GM21515 (cell line): ENCODE results near the gene EFR3B.
A peak's percentile ranks its signal among the peaks of the same experiment; 100 is the strongest.
"Not testable (repeated sequence)": the region's sequence is repeated elsewhere in the genome, so short reads cannot be mapped to it uniquely, and the experiment has no call there.

Experiments used
- ATAC-seq: cut with Tn5 transposase; IDR thresholded peaks from one replicate; pipeline ENCODE4 v1.9.1; 2021; ENCODE audit not compliant: unreplicated experiment

EFR3B gene

DNA sequence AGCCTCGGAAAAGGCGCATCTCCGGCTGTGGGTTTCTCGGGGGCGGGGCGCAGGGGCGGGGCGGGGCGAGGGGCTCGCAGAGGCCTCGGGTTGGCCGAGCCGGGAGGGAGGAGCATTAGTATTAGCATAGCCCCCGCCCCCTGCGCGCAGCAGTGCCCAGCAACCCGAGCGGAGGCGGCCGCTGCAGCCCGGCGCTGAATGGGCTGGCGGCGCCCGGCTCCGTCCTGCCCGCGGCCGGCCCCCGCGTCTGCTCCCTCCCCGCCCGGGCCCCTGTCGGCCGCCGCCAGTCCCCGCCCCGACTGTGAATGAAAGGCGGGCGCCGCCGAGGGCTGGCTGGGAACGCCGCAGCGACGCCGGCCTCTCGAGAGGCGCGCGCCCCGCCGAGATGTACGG is at the start of gene EFR3B:
Gene EFR3B, plus strand, starts transcription at position 149 of the 393 bp plus-strand sequence. Its CDS starts 237 bp downstream, at position 386.
- ATAC-seq = peak; percentile 80

- no peak for ATAC-seq
These were observed 48.3 kb upstream of the EFR3B start for GRCh38 chr2:24993406-24994145.

- ATAC-seq = no peak
These were observed 47.6 kb upstream of the EFR3B start for GRCh38 chr2:24994146-24994724.

GRCh38 chr2:24999097-24999496 is 42.8 kb upstream of the EFR3B start:
- not testable (repeated sequence) for ATAC-seq

DNA sequence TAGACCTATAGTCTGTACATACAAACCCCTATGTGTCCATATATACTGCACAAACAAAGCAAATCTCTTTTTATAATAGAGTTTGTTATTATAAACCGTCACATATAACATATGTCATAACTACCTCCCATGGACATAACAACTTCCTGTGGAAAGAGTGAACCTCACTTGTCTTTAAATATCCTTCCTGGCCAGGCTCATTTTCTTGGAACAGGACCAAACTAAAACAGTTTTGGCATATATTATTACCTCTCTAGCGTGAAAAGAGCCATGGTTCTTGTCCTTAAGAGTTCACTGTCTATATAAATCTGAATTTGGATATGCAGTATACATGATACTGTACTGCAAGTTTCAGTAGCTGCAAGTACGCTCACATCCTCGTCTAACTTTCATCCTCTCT is 41.8 kb upstream of the EFR3B start:
- no peak for ATAC-seq

DNA sequence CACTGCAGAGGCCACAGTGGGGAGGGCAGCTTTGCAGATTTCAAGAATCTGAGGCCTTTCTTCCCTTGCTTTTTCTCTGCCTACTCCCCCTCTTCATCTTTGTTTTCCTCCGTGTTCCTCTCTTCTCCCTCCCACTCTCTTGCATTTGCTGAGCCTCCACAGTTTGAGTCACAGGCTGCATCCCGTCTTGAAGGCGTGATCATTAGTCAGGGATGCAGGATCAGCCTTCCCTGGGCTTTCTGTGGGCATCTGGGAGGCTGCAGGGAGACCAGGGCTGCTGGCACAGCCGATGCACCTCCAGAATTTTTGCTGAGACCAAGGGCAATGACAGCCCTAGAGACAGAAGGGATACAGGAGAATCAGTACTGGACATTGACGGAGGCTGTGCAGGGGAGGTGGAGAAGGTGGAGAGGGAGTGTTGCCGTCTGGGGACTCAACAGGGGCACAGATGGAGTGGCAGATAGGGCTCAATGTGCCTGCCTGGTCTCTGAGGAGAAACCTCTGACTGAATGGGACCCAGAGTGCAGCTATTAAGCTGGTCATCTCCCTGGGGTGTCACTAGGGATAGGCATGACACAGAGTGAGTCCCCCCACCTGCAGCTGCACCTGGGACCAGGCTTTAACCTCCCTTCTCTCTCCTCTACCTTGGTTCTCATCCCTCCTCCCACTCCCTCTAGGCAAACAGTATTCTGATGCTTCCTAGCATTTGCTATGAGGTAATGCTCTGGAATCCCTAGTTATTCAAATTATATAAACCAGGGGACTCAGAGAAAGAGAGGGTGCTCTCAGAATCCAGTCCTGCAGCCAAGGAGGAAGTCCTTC is 41.2 kb upstream of the EFR3B start:
- no peak for ATAC-seq

- no peak for ATAC-seq
These were observed 40.6 kb upstream of the EFR3B start for GRCh38 chr2:25001325-25001637.

GRCh38 chr2:25002066-25002465 is 39.8 kb upstream of the EFR3B start:
- no peak for ATAC-seq

DNA sequence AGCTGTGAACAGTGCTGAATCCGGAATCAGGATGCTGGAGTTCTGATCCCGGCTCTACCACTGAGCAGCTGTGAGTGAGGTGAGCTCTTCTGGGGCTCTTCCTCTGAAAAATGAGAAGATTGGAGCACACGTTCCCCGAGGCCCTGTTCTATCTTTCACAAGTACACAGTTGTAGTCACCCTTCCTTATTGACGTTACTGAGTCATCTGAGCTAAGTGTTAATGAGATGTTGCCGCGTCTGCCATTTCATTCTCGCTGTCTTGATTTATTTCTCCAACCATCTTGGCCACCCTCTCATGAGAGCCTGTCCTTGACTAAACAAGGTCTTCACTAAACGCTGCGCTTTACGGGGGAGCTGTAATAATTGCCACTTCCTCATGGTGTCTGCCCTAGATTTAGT is 31.9 kb upstream of the EFR3B start:
- no peak for ATAC-seq

DNA sequence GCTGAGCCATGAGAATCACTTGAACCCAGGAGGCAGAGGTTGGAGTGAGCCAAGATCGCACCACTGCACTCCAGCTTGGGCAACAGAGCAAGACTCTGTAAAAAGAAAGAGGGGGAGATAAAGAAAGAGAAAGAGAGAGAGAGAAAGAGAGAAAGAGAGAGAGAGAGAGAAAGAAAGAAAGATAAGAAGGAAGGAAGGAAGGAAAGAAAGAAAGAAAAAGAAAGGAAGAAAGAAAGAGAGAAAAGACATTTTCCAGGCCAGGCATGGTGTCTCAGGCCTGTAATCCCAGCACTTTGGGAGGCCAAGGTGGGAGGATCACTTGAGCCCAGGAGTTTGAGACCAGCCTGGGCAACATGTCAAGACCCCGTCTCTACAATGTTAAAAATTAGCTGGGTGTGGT is 30.5 kb upstream of the EFR3B start:
- ATAC-seq = not testable (repeated sequence)

DNA sequence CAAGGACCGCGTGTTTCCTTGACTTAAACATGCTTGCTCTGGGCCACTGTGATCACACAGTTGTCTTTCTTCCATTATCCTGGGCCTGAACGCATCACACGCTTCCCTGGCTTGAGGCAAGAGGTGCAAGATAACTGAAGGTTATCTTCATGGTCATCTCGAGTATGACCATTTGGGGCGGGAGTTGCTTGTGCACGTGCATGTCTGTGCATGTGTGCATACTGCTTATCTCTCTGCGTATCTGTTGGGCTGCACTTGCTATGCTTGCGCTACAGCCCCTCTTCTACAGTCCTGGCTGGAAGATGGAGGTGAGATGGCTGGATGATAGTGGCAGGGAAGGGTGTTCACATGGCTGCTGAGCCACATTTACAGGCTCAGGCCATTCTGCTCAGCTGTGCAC is 27.2 kb upstream of the EFR3B start:
- no peak for ATAC-seq

DNA sequence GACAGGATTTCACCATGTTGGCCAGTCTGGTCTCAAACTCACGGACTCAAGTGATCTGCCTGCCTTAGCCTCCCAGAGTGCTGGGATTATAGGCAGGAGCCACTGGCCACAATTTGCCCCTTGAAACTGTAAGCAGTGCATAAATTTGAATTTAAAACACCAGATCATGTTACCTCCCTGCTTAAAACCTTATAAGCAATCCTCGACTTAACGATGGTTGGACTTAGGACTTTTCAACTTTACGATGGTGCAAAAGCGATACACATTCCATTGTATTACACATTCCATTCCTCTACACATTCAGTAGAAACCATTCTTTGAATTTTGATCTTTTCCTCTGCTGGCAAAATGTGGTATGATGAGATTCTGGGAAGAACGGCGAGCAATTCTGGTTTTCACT is 23.2 kb upstream of the EFR3B start:
- ATAC-seq = no peak

- no peak for ATAC-seq
These were observed 20.0 kb upstream of the EFR3B start for GRCh38 chr2:25021791-25022362.

- no peak for ATAC-seq
These were observed 18.5 kb upstream of the EFR3B start for GRCh38 chr2:25023333-25023732.

GRCh38 chr2:25025229-25026007 is 16.5 kb upstream of the EFR3B start:
- no peak for ATAC-seq

GRCh38 chr2:25026008-25026530 is 15.8 kb upstream of the EFR3B start:
- no peak for ATAC-seq

- ATAC-seq = no peak
These were observed 12.7 kb upstream of the EFR3B start for GRCh38 chr2:25029183-25029554.

GRCh38 chr2:25030702-25031101 is 11.2 kb upstream of the EFR3B start:
- ATAC-seq = no peak

- ATAC-seq = no peak
These were observed 9.8 kb upstream of the EFR3B start for GRCh38 chr2:25032094-25032493.

DNA sequence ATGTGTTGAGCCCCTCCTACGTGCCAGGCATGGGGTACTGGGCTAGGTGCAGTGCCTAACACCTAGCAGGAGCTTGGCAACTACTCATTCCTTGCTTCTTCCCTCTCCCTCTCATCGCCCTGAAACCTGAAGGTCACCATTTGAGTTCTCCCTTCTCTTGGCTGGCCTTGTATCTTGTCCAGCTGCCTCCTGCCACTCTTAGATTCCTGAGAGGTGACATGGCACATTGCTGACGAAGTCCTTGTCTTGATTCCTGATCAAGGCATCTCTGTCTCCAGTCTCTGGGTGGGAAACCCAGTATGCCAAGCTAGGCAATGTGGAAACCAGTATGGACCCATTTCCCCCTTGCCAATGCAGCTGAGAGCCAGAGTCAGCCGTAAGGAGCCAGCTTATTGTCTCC is 9.0 kb upstream of the EFR3B start:
- no peak for ATAC-seq

- no peak for ATAC-seq
These were observed 7.8 kb upstream of the EFR3B start for GRCh38 chr2:25034081-25034480.
